Keratinocyte (primary cell): Measurements from ENCODE around the gene KRTAP5-8. TPM values are rescaled to one million over a fixed set of nuclear protein-coding genes. Genes with fewer than 3 reads are reported as not detected.

ENCODE experiments used
- DNase-seq: peaks from one replicate; pipeline ENCODE4 v3.0.0-alpha.2; 2011; ENCODE audit warnings: low read depth, missing footprints, low spot score
- FAIRE-seq: peaks from 2 replicates; lab custom pipeline; 2011; peaks lifted over from hg19 to GRCh38; lab: Jason Lieb, UNC
- H2AFZ ChIP-seq: 2 replicates; pipeline ENCODE4 v1.6.0; 2012; ENCODE audit warnings: low read length, control low read depth, inconsistent platforms; ENCODE audit not compliant: control insufficient read depth
- H3K27ac ChIP-seq: 2 replicates; pipeline ENCODE4 v1.5.1; 2011; ENCODE audit warnings: low read length; ENCODE audit not compliant: control insufficient read depth, insufficient read depth
- H3K27me3 ChIP-seq: 3 replicates; pipeline ENCODE4 v1.6.0; 2011; ENCODE audit warnings: low read length; ENCODE audit not compliant: control insufficient read depth, insufficient read depth; ENCODE audit errors: extremely low read depth
- H3K36me3 ChIP-seq, 2 experiments: 2 replicates in 1 of 2; 3 replicates in 1 of 2; pipeline ENCODE4 v1.5.1; 2011; ENCODE audit warnings: low read length in 2 of 2, mild to moderate bottlenecking in 1 of 2; ENCODE audit not compliant: control insufficient read depth in 2 of 2, insufficient read depth in 2 of 2; ENCODE audit errors: extremely low read depth in 1 of 2
- H3K4me1 ChIP-seq: 3 replicates; pipeline ENCODE4 v1.5.1; 2011; ENCODE audit warnings: low read length; ENCODE audit not compliant: control insufficient read depth, insufficient read depth; ENCODE audit errors: extremely low read depth
- H3K4me2 ChIP-seq: 3 replicates; pipeline ENCODE4 v1.6.0; 2011; ENCODE audit warnings: low read depth, low read length; ENCODE audit not compliant: control insufficient read depth, insufficient read depth; ENCODE audit errors: extremely low read depth
- H3K4me3 ChIP-seq, 3 experiments: fragments of 200-600 bp in 1 of 3; sonication (generic) in 1 of 3; 2 replicates in 2 of 3; 3 replicates in 1 of 3; pipeline ENCODE4 v1.5.1; 2011 to 2016; ENCODE audit warnings: low read length in 3 of 3, mild to moderate bottlenecking in 3 of 3, control low read depth in 2 of 3, inconsistent platforms in 1 of 3, low read depth in 1 of 3, mixed read lengths in 1 of 3, mixed run types in 1 of 3, moderate library complexity in 1 of 3; ENCODE audit not compliant: control insufficient read depth in 2 of 3, insufficient read depth in 2 of 3; ENCODE audit errors: extremely low read depth in 1 of 3
- H3K79me2 ChIP-seq: 2 replicates; pipeline ENCODE4 v1.6.0; 2012; ENCODE audit warnings: low read length; ENCODE audit not compliant: control insufficient read depth, insufficient read depth
- H3K9ac ChIP-seq: 3 replicates; pipeline ENCODE4 v1.6.0; 2011; ENCODE audit warnings: low read length; ENCODE audit not compliant: control insufficient read depth, insufficient read depth; ENCODE audit errors: extremely low read depth
- H3K9me1 ChIP-seq: 3 replicates; pipeline ENCODE4 v1.6.0; 2011; ENCODE audit warnings: low read length; ENCODE audit not compliant: control insufficient read depth, insufficient read depth; ENCODE audit errors: extremely low read depth
- H3K9me3 ChIP-seq: 2 replicates; pipeline ENCODE4 v1.5.1; 2012; ENCODE audit warnings: low read depth, low read length; ENCODE audit not compliant: control insufficient read depth
- H4K20me1 ChIP-seq: 3 replicates; pipeline ENCODE4 v1.6.0; 2011; ENCODE audit warnings: low read length; ENCODE audit not compliant: control insufficient read depth, insufficient read depth; ENCODE audit errors: extremely low read depth
- CTCF ChIP-seq, 3 experiments: IDR thresholded peaks in 1 of 3; conservative IDR thresholded peaks in 1 of 3; optimal IDR thresholded peaks in 1 of 3; 2 replicates in 2 of 3; 3 replicates in 1 of 3; pipeline versions ENCODE3 to v1.5.1; 2011; ENCODE audit warnings: low read length in 3 of 3, mild to moderate bottlenecking in 3 of 3, moderate library complexity in 2 of 3, control low read depth in 1 of 3, inconsistent platforms in 1 of 3; ENCODE audit not compliant: insufficient read depth in 2 of 3; ENCODE audit errors: extremely low read depth in 1 of 3
- EZH2 ChIP-seq: IDR thresholded peaks from one replicate; pipeline ENCODE4 v1.6.1; 2012; ENCODE audit warnings: inconsistent platforms, mild to moderate bottlenecking, low read length, moderate library complexity
- dilution Hi-C: fragments of 300-500 bp; cut with MboI; formaldehyde crosslinking; loops from one replicate; pipeline ENCODE4 v1.7.0; 2020; ENCODE audit warnings: low sequenced_read_pairs; ENCODE audit not compliant: extremely low pct_ligation_motif_present
- polyA plus RNA-seq, 5 experiments: library from polyadenylated mRNA; depleted of rRNA in 3 of 5; stranded (reverse) in 3 of 5; stranded (forward) in 1 of 5; unstranded in 1 of 5; fragments of >200 nt; gene quantifications; 1 replicate in 1 of 5; 2 replicates in 3 of 5; 3 replicates in 1 of 5; pipeline versions ENCODE4 v1.2.1 to v1.2.3, GENCODE V29; 2011 to 2012; ENCODE audit warnings: missing spikeins in 2 of 5, low read depth in 1 of 5, low replicate concordance in 1 of 5

The KRTAP5-8 gene
- polyA plus RNA-seq, 1 donor (not counting 4 experiments of a cell fraction or from before 2014, with no cell fraction given) = not detected

- peaks cover 0 to 19% of the 10 kb centered on the region in 2 experiments for H3K36me3 ChIP-seq
- H3K4me3 ChIP-seq = no peak overlapping the region
- TF ChIP-seq EZH2 (no peak), CTCF (optimal IDR thresholded peaks at IDR 0.05 in 1 of 3, IDR thresholded peaks at IDR 0.05 in 1 of 3, conservative IDR thresholded peaks at IDR 0.05 in 1 of 3; ENCODE audit: extremely low read depth in 1 of 3, insufficient read depth in 2 of 3, low read length in 3 of 3) (no peak)
- DNase-seq = no peak
- no peak overlapping the region for H2AFZ ChIP-seq
- no peak for FAIRE-seq
- no peak overlapping the region for H3K27ac ChIP-seq
- no peaks in the 10 kb centered on the region for H3K79me2 ChIP-seq
- no peaks in the 10 kb centered on the region for H3K4me1 ChIP-seq
- no peaks in the 10 kb centered on the region for H3K9me3 ChIP-seq
- H3K4me2 ChIP-seq = no peak overlapping the region
- no peak overlapping the region for H3K9ac ChIP-seq
- dilution Hi-C loops = no loop called here
- no peaks in the 10 kb centered on the region for H4K20me1 ChIP-seq
- H3K27me3 ChIP-seq = no peaks in the 10 kb centered on the region
- H3K9me1 ChIP-seq = no peaks in the 10 kb centered on the region
Observed at GRCh38 chr11:71504531-71504930, 33.3 kb upstream of the KRTAP5-8 start.

- Histone ChIP-seq H3K9me3 (no peaks in the 10 kb centered on the region), H3K27ac (no peak overlapping the region), H3K4me3 (no peak overlapping the region), H3K9me1 (no peaks in the 10 kb centered on the region), H3K36me3 (peaks cover 0 to 16% of the 10 kb centered on the region in 2 experiments), H2AFZ (no peak overlapping the region), H3K27me3 (no peaks in the 10 kb centered on the region), H3K9ac (no peak overlapping the region), H3K79me2 (no peaks in the 10 kb centered on the region), H3K4me2 (no peak overlapping the region), H4K20me1 (no peaks in the 10 kb centered on the region), H3K4me1 (no peaks in the 10 kb centered on the region)
- TF ChIP-seq CTCF (optimal IDR thresholded peaks at IDR 0.05 in 1 of 3, IDR thresholded peaks at IDR 0.05 in 1 of 3, conservative IDR thresholded peaks at IDR 0.05 in 1 of 3; ENCODE audit: extremely low read depth in 1 of 3, insufficient read depth in 2 of 3, low read length in 3 of 3) (no peak), EZH2 (no peak)
- dilution Hi-C loops = no loop called here
- no peak for FAIRE-seq
- no peak for DNase-seq
Observed at GRCh38 chr11:71505001-71505400, 32.8 kb upstream of the KRTAP5-8 start.
